ENCODE measurements around the gene CDH13.

GRCh38 chr16:83743720-83744119, 1117.0 kb downstream of the CDH13 start:
- TF ChIP-seq CTCF (IDR thresholded peaks at IDR 0.05), result no peak
- TF ChIP-seq ZFX (IDR thresholded peaks at IDR 0.05; ENCODE audit: borderline replicate concordance), result no peak
